ENCODE results near the gene STARD7.
"Not testable (repeated sequence)": the region's sequence is repeated elsewhere in the genome, so short reads cannot be mapped to it uniquely, and the experiment has no call there.

The STARD7 gene

DNA sequence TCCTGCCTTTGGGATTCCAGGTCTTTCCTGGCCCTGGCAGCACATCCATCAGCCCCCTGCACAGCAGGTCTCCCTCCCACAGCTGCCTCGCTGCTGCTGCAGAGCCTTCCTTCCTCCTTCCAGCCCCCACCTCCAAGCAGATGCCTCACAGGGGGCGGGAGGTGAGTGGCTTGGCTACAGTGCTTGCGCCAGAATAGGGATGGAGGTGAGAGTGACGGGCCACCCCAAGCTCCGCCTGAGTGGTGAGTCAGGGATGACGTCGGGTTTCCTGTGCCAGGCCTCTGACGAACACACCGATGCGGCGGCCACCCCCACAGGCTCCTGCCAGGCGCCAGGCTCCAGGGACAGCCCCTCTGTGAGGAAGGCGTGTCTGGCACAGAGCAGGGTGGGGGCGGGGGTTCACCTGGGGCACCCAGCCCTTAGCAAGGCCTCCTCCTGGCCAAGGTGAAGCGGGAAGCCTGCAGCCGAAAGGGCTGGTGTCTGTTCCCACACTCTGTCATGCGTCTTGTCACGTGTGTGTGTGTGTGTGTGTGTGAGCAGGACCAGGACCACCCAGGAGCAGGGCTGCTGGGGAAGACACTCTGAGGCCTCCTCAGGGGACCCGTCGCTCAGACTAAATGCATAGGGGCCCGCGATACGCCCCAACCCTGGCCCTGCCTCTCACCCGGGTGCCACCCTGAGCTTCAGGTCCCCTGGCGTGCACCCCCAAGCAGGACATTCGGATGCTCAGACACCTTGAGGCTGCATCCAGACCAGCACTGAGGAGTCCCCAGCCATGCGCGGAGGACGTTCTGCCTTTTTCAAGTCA, 60.0 kb downstream of the STARD7 start:
- peak; percentile 86 for DNase-seq (ENCODE audit: low read depth)

DNA sequence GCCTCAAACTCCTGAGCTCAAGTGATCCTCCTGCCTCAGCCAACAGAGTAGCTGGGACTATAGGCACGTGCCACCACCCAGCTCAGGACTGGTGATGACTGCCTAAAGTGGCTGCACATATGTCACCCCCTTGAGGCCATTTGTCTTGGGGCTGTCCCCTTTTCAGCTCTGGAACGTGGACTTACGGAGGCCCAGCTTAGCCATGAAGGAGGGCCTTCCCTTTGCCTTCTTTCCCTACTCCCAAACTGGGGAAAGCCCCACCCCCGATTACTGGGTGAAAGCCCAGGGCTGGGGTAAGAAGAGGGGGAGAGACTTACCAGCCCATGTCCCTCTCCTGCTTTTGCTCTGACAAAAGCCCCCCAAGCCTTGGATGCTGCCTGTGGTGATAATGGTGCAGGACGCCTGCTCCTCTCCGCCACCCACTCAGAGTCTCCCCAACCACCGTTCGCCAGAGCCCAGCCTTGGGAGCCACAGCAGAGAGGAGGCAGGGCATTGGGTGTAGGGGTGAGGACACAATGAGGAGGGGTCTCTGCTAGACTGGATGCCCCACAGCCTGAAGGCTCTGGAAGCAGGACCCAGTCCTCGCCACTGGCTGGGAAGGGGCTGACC, 60.9 kb downstream of the STARD7 start:
- DNase-seq (ENCODE audit: low read depth), result no peak

DNA sequence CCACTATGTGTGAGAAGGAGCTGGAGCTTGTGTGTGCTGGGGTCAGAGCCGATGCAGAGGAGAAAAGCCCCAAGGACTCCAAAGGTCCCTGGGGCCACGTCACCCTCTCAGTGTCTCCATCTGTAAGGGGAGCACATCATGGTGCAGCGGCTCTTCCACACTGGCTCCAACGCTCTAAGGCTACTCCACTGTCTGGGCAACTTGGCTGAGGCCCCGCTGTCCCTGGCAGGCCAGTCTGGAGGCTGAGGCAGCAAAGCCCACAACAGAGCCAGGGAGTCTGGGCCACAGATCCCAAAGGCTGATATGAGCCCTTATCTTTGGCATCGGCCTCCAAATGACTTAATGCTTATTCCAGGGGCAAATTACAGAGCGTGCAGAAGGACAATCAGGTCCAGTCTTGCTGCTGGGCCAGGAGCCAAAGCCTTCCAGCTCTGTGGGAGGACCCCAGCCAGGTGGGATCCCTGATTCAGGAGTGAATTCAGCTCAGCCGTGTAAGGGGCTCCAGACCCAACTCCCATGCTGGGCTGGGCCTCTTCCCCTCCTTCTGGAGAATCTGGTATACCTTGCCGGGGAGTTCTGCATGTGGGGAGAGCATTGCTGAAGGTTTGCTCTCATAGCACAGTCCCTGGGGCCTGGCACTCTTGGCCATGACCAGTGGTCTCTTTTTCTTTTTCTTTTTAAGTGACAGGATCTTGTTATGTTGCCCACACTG, 61.6 kb downstream of the STARD7 start:
- DNase-seq (ENCODE audit: low read depth), result peak; percentile 63

DNA sequence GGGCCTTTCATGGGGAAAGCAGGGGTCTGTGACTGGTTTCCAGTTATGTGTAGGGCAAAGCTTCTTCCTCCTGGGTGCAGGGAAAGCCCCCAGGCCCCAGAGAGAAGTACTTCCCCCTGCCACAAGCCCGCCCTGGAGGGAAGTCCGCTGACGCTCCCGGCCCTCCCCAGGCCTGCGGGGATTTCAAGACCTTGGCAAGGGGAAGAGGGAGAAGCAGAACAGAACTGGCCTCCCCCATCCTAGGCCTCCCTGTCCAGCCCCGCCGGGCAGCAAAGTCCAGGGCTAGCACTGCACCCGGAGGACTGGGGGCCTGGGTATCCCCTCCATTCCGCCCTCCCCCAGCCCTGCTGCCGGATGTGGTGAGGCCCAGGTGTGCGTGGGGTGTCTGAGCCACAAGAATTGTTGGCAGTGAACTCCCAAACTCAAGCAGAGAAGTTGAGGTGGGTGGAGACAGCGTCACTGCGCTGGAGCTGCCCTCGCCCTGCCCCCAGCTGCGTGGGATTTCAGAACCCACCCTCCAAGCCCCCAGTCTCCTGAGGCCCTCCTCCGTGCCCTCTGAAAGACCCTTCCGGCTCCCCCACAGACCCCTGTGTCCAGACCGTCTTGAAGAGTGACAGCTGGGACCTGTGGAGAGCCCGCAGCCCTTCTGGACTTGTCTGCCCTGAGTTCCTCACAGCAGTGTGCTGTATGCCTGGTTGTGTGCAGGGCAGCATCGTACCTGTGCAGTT, 62.3 kb downstream of the STARD7 start:
- no peak for DNase-seq (ENCODE audit: low read depth)

DNA sequence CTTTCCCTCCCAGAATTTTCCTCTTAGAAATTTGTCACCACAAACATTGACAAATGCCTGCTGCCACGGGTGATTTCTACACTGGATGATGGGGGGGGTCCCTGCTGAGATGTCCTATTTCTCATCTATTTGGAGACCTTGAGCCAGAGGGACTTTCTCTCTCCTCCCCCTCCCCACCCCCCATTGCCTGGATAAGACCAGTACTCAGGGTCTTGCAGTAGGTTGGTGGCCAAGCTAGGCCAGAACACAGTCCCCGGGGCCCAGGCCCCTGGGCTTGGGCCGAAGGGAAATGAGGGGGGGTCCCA, 62.8 kb downstream of the STARD7 start:
- DNase-seq (ENCODE audit: low read depth), result no peak

DNA sequence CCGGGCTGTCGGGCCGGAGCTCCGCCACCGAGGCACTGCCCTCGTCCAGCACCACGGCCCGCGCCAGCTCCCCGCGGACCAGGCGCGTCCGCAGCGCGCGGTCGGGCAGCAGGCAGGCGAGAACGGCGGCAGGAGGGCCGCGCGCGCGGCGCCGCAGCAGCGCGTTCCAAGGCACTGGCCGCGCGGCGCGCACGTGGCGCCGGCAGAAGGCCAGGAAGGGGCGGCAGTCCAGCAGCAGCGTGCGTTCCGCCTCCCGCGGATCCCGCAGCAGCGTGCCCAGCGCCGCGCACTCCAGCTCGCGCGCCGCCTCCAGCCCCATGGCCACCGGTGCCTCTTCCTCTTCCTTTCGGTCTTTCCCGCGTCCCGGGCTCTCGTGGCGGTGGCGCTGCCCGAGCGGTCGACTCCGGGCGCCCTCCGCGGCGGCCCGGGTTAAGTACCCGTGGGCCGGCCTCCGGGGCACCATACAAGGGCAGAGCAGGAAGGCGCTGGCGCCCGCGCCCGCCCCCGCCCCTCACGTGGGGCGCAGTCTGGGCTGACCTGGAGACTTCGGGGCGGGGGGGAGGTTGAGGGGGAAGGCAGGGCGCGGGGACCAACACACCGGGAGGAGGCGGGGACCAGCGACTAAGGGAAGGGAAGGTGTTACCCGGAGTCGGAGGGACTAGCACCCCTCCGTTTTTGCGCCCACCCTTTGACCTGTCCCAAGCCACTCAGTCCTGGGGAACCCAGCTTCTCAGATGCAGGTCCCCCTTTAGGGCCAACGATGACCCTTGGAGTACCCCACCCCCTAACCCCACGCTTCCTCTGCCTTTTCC, 63.4 kb downstream of the STARD7 start, which contains the start of gene DUSP2:
DUSP2 (minus strand) TSS at position 405 of the 812 bp plus-strand sequence; CDS start at position 319, 86 bp downstream.
- DNase-seq (ENCODE audit: low read depth), result peak; percentile 68

DNA sequence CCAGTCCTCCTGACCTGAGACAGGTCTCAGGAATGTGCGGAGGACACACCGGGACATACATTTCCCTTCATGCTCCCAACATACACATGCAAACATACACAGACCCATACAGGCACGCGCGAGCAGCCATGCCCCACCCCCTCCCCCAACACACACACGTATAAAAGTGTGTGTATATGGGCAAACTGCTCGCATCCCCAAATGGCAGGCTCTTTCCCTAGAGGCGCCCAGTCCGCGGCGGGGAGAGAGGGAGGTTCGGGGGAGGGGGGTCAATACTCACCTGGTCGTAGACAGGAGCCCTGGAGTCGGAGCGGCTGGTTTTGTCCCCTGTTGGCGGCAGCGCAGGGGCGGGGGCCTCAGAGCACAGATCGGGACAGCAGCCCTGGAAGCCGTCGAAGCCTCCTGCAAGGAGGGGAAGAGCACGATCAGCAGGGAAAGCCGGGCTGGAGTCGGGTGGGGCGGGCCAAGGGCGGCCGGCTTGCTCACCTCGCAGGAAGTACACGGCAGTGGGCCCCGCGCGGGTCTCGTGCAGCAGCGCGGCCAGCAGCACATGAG, 64.1 kb downstream of the STARD7 start:
- DNase-seq (ENCODE audit: low read depth), result no peak

DNA sequence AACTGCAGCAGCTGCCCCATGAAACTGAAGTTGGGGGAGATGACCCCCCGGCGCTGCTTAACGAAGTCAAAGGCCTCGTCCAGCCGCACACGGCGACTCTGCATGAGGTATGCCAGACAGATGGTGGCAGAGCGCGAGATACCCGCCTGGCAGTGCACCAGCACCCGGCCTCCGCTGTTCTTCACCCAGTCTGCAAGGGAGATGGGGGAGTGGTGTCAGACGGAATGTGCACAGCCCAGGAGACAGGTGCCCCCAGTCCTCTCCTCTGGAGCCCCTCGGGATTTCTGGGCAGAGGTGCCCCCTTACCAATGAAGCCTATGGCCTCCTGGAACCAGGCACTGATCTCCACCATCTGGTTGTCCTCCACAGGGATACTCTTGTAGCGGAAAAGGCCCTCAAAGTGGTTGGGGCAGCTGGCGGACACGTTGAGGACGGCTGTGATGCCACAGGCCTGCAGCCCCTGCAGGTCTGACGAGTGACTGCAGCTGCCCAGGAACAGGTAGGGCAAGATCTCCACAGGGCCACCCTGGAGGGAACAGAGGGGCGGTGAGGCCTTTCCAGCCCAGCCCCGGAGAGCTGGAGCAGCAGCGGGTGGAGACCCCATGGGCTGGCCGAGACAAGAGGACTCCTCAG, 64.7 kb downstream of the STARD7 start:
- no peak for DNase-seq (ENCODE audit: low read depth)

DNA sequence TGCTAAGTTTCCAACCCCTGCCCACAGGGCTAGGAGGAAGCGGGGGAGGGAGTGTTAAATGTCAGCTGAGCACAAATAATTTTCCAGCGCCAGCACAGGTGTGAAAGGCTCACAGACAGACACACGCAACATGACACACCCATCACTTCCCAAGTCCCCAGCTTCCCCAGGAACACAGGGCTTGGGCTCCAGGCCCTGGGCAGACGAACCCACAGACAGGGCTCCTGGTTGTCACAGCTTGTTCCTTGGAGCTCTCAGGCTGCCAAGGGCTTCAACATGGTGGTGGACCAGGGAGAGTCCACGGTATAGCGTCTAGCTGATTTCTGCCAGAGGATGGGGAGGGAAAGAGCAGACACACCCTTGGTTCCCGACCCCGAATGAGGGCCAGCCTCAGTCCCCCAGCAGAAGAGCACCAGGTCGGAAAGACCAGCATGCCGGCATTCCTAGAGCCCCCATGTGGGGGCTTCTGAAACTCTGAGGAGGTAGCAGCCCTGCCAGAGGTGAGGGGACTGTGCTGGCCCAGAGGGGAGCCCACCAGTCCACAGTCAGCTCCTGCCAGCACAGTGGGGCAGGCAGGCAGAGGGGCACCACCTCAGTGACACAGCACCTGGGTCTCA, 65.3 kb downstream of the STARD7 start:
- DNase-seq (ENCODE audit: low read depth), result no peak

DNA sequence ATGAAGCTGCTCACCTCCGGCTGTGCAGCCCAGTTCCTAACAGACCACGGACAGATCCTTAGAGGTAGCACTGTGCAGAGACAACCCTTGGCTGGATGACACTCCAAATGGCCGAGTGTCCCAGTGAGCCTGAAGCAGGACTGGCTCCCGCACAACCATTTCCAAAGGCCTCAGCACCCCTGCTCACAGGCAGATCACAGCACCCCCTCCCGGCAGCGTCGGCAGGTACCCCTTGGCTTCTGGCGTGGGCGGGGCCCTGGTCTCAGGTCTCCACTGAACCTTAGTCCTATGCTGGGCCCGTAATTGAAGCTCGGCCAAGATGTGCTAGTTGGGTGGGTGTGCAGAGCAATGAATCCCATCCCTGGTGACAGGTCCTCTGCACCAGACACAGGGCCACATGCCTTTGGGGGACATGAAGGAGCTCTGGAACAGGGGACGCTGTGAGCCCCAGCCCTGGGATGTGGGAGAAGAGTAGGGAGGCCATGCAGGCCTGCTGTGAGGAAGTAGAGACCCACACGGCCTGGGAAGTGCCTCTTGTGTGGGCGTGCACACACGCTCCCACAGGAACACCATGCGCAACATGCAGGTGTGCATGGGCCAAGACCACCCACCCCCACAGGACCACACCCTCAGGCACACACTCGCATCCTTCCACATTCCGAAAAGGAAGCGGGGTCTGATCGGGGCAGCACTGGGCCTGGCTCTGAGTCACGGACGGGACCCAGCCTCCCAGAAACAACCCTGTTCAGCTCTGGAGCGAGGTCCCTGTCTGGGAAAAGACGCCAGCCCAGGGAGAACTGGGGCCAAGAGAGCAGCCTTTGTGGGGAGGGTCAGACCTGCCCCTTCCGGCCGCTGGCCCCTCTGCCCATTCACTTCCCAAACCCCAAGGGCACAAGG, 66.2 kb downstream of the STARD7 start:
- DNase-seq (ENCODE audit: low read depth), result no peak

DNA sequence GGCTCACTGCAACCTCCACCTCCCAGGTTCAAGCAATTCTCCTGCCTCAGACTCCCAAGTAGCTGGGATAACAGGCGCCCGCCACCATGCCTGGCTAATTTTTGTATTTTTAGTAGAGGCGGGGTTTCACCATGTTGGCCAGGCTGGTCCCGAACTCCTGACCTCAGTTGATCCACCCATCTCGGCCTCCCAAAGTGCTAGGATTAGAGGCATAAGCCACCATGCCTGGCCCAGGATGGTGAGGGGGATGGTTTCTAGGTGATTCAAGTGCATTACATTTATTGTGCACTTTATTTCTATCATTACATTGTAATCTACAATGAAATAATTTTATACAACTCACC, 67.0 kb downstream of the STARD7 start:
- not testable (repeated sequence) for DNase-seq (ENCODE audit: low read depth)

DNA sequence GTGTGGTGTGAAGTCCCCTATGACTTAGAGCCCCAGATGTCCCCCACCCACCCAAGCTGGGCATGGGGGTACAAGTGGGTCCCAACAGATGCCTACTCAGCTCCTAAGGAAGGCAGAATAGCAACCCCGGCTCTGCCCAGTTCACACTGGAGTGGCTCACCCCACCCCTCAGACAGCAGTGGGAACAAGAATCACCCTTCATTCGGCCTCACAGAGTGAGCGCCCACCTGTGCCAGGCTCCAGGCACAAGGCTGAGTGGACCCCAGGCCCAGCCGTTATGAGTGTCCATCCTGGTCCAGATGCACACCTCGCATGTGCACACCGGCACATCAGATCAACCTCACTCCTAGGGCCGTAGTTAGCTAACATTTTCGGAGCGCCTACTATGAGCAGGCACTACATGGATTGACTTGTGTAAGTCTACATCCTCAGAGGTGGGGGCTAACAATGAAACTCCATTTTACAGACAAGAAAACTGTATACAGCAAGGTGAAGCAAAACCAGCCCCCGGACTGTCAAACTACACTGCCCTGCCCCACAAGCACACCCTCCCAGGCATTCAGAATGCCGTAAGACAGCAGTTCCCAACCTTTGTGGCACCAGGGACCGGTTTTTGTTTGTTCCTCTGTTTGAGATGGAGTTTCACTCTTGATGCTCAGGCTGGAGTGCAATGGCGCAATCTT, 67.5 kb downstream of the STARD7 start:
- DNase-seq (ENCODE audit: low read depth), result no peak

DNA sequence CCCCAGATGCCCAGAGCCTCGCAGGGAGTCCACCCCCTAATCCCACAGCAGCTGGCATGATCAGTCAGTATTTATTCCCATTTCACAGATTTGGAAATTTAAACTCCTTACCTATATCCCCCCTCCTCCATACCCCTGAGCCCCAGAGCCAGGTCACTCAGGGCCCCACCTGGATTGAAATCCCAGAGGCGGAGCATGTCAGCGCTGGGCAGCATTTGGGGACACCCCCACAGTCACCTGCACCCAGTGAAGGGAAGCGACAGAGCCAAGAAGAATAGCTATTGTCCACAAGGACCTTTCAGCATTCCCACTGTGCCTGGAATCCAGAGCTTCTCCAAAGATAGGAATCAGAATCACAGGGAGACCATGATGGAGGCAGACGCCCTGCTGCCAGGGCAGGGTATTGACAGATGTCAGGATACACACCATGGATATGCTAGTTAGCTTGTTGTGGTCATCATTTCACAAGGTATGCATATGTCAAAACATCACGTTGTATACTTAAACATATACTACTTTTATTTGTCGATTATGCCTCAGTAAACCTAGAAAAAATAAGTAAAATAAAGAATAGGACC, 69.4 kb downstream of the STARD7 start:
- no peak for DNase-seq (ENCODE audit: low read depth)

DNA sequence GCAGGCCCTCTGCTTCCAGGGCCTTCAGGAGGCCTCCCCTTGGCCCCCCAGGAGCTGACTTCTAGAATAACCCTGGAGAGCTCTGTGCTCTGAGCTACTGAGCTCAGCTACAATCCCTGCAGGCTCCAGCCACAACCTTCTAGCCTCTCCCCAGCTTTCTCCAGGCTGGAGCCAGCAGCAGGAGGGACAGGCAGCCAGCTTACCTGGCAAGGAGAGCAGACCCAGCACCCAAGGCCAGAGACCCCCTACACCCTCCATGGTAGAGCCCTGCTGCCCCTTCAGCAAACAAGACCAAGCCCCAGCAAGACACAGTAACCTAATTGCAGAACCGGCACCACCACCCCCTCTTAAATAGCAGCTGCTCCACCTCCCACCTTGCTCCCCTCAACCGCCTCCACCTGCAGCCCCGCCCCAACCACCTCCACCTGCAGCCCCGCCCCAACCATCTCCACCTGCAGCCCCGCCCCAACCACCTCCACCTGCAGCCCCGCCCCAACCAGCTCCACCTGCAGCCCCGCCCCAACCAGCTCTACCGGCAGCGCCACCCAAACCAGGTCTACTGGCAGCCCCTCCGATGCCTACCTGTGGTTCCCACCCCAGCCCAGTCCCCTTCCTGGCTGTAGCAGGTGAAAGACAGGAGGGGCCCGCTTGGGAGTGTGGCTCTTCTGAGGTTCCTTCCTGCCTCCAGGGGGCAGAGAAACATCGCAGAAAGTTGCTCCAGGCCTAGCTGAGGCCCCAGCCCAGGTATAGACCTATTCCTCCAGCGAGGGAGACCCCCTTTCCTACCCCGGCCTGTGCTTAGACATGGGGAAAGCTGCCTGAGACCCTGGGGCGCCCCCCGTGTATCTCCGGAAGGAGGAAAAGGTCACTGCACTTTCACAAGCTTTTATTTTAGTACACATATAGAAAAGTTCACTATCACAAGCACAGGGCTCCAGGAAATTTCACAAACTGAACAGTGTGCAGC, 70.2 kb downstream of the STARD7 start, which contains the start of gene ASTL:
ASTL (minus strand) TSS at position 324 of the 967 bp plus-strand sequence; CDS start at position 258, 66 bp downstream.
- DNase-seq (ENCODE audit: low read depth), result peak; percentile 56

DNA sequence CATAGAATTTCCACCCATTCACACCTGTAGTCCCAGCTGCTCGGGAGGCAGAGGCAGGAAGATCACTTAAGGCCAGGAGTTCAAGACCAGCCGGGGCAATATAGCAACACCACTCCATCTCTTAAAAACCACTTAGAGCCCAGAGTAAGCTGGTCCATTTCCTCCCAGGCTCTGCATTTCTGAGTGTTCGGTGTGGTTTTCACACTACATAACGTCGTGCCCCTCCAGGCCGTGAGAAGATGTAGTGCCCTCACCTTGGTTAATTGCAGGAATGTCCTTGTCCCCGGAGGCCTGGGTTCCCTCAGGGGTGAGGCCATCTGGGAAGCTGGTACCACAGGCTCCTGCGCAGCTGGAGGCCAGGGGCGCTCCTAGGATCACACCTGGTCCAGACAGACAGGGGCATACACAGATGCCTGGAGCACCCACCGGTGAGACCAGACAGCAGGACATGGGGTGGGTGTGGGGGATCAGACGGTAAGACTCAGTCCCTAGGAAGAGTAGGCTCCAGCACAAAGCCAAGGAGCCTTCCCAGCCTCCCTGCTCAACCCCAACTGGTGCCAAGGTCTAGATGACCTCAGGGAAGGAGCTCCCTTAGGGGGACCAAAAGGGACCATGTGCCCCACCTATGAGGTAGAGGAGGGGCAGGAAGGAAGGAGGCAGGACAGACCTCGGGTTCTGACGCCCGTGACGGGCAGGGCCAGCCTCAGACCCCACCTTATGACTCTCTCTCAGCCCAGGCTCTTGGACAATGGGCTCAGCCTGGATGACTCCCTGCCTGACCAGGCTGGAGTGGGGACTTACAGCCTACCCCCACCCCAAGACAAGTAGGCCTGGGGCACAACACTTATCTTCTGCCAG, 71.1 kb downstream of the STARD7 start:
- DNase-seq (ENCODE audit: low read depth), result no peak

DNA sequence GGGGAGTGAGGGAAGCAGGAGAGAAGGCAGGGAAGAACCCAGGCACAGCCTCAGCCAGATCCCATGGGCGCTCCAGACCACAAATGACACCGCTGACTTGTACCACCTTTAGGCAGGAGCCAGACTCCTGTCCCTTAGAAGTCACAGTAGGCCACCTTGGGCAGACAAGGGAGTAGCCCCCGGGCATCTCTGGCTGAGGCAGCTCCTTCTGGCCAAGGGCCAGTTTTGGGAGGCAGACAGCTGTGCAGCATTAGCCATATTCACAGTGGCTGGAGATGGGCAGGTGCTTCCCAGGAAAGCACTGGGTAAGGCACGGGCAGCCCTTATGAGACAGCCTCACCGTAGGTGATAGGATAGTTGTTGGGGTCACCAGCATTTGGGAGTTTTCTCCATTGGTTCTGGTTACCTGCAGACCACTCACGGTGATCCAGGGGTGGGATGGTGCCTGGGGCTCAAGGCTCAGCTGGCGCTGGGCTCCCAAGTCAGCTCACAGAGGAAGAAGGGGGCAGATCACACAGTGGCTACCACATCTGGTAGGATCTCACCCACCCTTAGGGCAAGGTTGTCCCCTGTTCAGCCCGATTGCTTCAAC, 72.4 kb downstream of the STARD7 start:
- DNase-seq (ENCODE audit: low read depth), result no peak
